ENCODE measurements around the gene SHOC2. TPM values are rescaled to one million over a fixed set of nuclear protein-coding genes. Genes with fewer than 3 reads are reported as not detected.

The SHOC2 gene
- total RNA-seq, 1 experiment from 2014 or later, result 14.3 TPM

GRCh38 chr10:110946496-110946895 lies 27.1 kb downstream of the SHOC2 start:
- intact Hi-C loops (cut with micrococcal nuclease), result no loop called here
- no peak for DNase-seq
- H3K4me3 ChIP-seq (ENCODE audit: low read length), result no peak overlapping the region
- H3K36me3 ChIP-seq (ENCODE audit: low read depth, low read length), result no peaks in the 10 kb centered on the region
- H3K4me1 ChIP-seq (ENCODE audit: insufficient read depth, low read length), result no peaks in the 10 kb centered on the region
- H3K27ac ChIP-seq (ENCODE audit: low read length), result no peak overlapping the region
- no peaks in the 10 kb centered on the region for H3K27me3 ChIP-seq (ENCODE audit: low read length)
- H3K79me2 ChIP-seq (ENCODE audit: low read length), result peaks cover 41% of the 10 kb centered on the region
- H3K9me3 ChIP-seq (ENCODE audit: low read length), result no peaks in the 10 kb centered on the region
- H3K4me2 ChIP-seq (ENCODE audit: low read length), result no peak overlapping the region
- no peaks in the 10 kb centered on the region for H4K20me1 ChIP-seq (ENCODE audit: low read length)
- CTCF ChIA-PET, result no interaction called here
- ATAC-seq, result no peak
- BruUV-seq (replicated peaks), result no TSS peak
- H3K9me2 ChIP-seq (replicated peaks; ENCODE audit: low read length), result no peaks in the 10 kb centered on the region
- no peak for TF ChIP-seq EZH2phosphoT487 (IDR thresholded peaks at IDR 0.05; ENCODE audit: borderline replicate concordance, low read length)
- TF ChIP-seq EZH2 (IDR thresholded peaks at IDR 0.05; ENCODE audit: low read length, unreplicated experiment), result no peak
- TF ChIP-seq CTCF (conservative IDR thresholded peaks at IDR 0.05; ENCODE audit: low read depth, low read length), result no peak
- no peak overlapping the region for H2AFZ ChIP-seq (ENCODE audit: low read length)
- H3K9ac ChIP-seq (ENCODE audit: low read length), result no peak overlapping the region
- no peaks in the 10 kb centered on the region for H3F3A ChIP-seq (ENCODE audit: low read length, unreplicated experiment)
- POLR2A ChIA-PET (ENCODE audit: unreplicated experiment), result no interaction called here

GRCh38 chr10:110947061-110947595 lies 27.7 kb downstream of the SHOC2 start:
- ATAC-seq (no peak), DNase-seq (peak; percentile 4)
- no peak overlapping the region for H3K27ac ChIP-seq (ENCODE audit: low read length)
- H3K4me3 ChIP-seq (ENCODE audit: low read length), result no peak overlapping the region
- no peak overlapping the region for H2AFZ ChIP-seq (ENCODE audit: low read length)
- H3F3A ChIP-seq (ENCODE audit: low read length, unreplicated experiment), result no peaks in the 10 kb centered on the region
- no peaks in the 10 kb centered on the region for H3K9me3 ChIP-seq (ENCODE audit: low read length)
- intact Hi-C loops (cut with micrococcal nuclease), result no loop called here
- BruUV-seq (replicated peaks), result no TSS peak
- peaks cover 38% of the 10 kb centered on the region for H3K79me2 ChIP-seq (ENCODE audit: low read length)
- no peaks in the 10 kb centered on the region for H3K27me3 ChIP-seq (ENCODE audit: low read length)
- POLR2A ChIA-PET (ENCODE audit: unreplicated experiment), result no interaction called here
- TF ChIP-seq EZH2 (IDR thresholded peaks at IDR 0.05; ENCODE audit: low read length, unreplicated experiment) (no peak), EZH2phosphoT487 (IDR thresholded peaks at IDR 0.05; ENCODE audit: borderline replicate concordance, low read length) (no peak), CTCF (conservative IDR thresholded peaks at IDR 0.05; ENCODE audit: low read depth, low read length) (no peak)
- no peak overlapping the region for H3K9ac ChIP-seq (ENCODE audit: low read length)
- CTCF ChIA-PET, result interaction anchor here (1.0 kb wide), 1 partner anchor 28 kb away, joined by 6 read pairs; the partner anchor contains the start of genes BBIP1 and SHOC2
- no peaks in the 10 kb centered on the region for H3K36me3 ChIP-seq (ENCODE audit: low read depth, low read length)
- no peaks in the 10 kb centered on the region for H3K9me2 ChIP-seq (replicated peaks; ENCODE audit: low read length)
- H3K4me1 ChIP-seq (ENCODE audit: insufficient read depth, low read length), result no peaks in the 10 kb centered on the region
- H4K20me1 ChIP-seq (ENCODE audit: low read length), result no peaks in the 10 kb centered on the region
- no peak overlapping the region for H3K4me2 ChIP-seq (ENCODE audit: low read length)

- Histone ChIP-seq H4K20me1 (ENCODE audit: low read length) (no peaks in the 10 kb centered on the region), H3K9ac (ENCODE audit: low read length) (no peak overlapping the region), H3K4me3 (ENCODE audit: low read length) (no peak overlapping the region), H3F3A (ENCODE audit: low read length, unreplicated experiment) (no peaks in the 10 kb centered on the region), H3K27ac (ENCODE audit: low read length) (no peak overlapping the region), H3K79me2 (ENCODE audit: low read length) (peaks cover 13% of the 10 kb centered on the region; the same call in 1 of the 2 replicates), H3K4me2 (ENCODE audit: low read length) (no peak overlapping the region), H3K27me3 (ENCODE audit: low read length) (no peaks in the 10 kb centered on the region), H3K9me3 (ENCODE audit: low read length) (no peaks in the 10 kb centered on the region), H3K9me2 (replicated peaks; ENCODE audit: low read length) (no peaks in the 10 kb centered on the region), H2AFZ (ENCODE audit: low read length) (no peak overlapping the region), H3K4me1 (ENCODE audit: insufficient read depth, low read length) (no peaks in the 10 kb centered on the region), H3K36me3 (ENCODE audit: low read depth, low read length) (no peaks in the 10 kb centered on the region)
- CTCF ChIA-PET, result no interaction called here
- BruUV-seq (replicated peaks), result no TSS peak
- no peak for DNase-seq
- intact Hi-C loops (cut with micrococcal nuclease), result no loop called here
- POLR2A ChIA-PET (ENCODE audit: unreplicated experiment), result no interaction called here
- TF ChIP-seq EZH2 (IDR thresholded peaks at IDR 0.05; ENCODE audit: low read length, unreplicated experiment) (no peak), CTCF (conservative IDR thresholded peaks at IDR 0.05; ENCODE audit: low read depth, low read length) (no peak), EZH2phosphoT487 (IDR thresholded peaks at IDR 0.05; ENCODE audit: borderline replicate concordance, low read length) (no peak)
- no peak for ATAC-seq
Observed at GRCh38 chr10:110951381-110951780, 32.0 kb downstream of the SHOC2 start.

Measured in PC-3 (cell line).